Activated CD4-positive, alpha-beta memory T cell treated with anti-CD3 and anti-CD28 coated beads, Interleukin-2, amount 10 ng/mL, durations not matched to agents 7 days and 5 days (primary cell): ENCODE data around the gene HADH. TPM values are rescaled to one million over a fixed set of nuclear protein-coding genes. Genes with fewer than 3 reads are reported as not detected.
"Not testable (repeated sequence)": the region's sequence is repeated elsewhere in the genome, so short reads cannot be mapped to it uniquely, and the experiment has no call there.

ENCODE experiments used
- CTCF ChIA-PET: fragments of 350-600 bp; sonication (Branson Sonifier 250); formaldehyde crosslinking; loops from one replicate; lab custom pipeline; 2021; ENCODE audit warnings: antibody characterized with exemption, inconsistent platforms; lab: Charles Lee
- POLR2A ChIA-PET: fragments of 350-600 bp; sonication (Branson Sonifier 250); formaldehyde crosslinking; loops from one replicate; lab custom pipeline; 2021; ENCODE audit warnings: antibody characterized with exemption; lab: Charles Lee
- DNase-seq: peaks from one replicate; pipeline ENCODE4 v3.0.0-alpha.2; 2020
- H3K27ac Mint-ChIP-seq: one replicate; pipeline ENCODE4 v1.8.0; 2021; ENCODE audit warnings: mild to moderate bottlenecking, mixed read lengths
- H3K27me3 Mint-ChIP-seq: one replicate; pipeline ENCODE4 v1.8.0; 2021; ENCODE audit warnings: mixed read lengths
- H3K36me3 Mint-ChIP-seq: one replicate; pipeline ENCODE4 v1.8.0; 2021; ENCODE audit warnings: low read depth, mixed read lengths
- H3K4me1 Mint-ChIP-seq: one replicate; pipeline ENCODE4 v1.8.0; 2021; ENCODE audit warnings: mixed read lengths
- H3K4me3 Mint-ChIP-seq: one replicate; pipeline ENCODE4 v1.8.0; 2021; ENCODE audit warnings: mild to moderate bottlenecking, mixed read lengths
- H3K9me3 Mint-ChIP-seq: one replicate; pipeline ENCODE4 v1.8.0; 2021; ENCODE audit warnings: mixed read lengths
- total RNA-seq, 2 experiments: library from RNA; stranded (reverse); gene quantifications; one replicate each; pipeline ENCODE4 v1.2.3, GENCODE V29; 2021

HADH gene
- total RNA-seq, 2 experiments from 2014 or later, result 38.0 to 38.6 TPM

- POLR2A ChIA-PET, result no interaction called here
- H3K4me1 Mint-ChIP-seq, result no peaks in the 10 kb centered on the region
- H3K27ac Mint-ChIP-seq, result no peak overlapping the region
- DNase-seq, result no peak
- H3K27me3 Mint-ChIP-seq, result no peaks in the 10 kb centered on the region
- CTCF ChIA-PET, result interaction anchor here (0.7 to 1.2 kb wide), 2 partner anchors 11 to 23 kb away, joined by 3 to 4 read pairs; no protein-coding TSS in a partner anchor
- H3K4me3 Mint-ChIP-seq, result no peak overlapping the region
- H3K36me3 Mint-ChIP-seq, result peaks cover 11% of the 10 kb centered on the region
- H3K9me3 Mint-ChIP-seq, result no peaks in the 10 kb centered on the region
These were observed 53.2 kb downstream of the HADH start for GRCh38 chr4:108042927-108043326.

- Mint-ChIP-seq H3K4me3 (no peak overlapping the region), H3K36me3 (peaks cover 15% of the 10 kb centered on the region), H3K9me3 (no peaks in the 10 kb centered on the region), H3K27me3 (no peaks in the 10 kb centered on the region), H3K4me1 (no peaks in the 10 kb centered on the region), H3K27ac (no peak overlapping the region)
- CTCF ChIA-PET, result interaction anchor here (0.7 to 1.2 kb wide), 3 partner anchors 8 to 24 kb away, joined by 3 to 7 read pairs (median 4); no protein-coding TSS in a partner anchor
- DNase-seq, result no peak
- POLR2A ChIA-PET, result no interaction called here
These were observed 53.8 kb downstream of the HADH start for GRCh38 chr4:108043526-108043925.

- Mint-ChIP-seq H3K4me3 (no peak overlapping the region), H3K36me3 (peaks cover 28% of the 10 kb centered on the region), H3K27me3 (no peaks in the 10 kb centered on the region), H3K27ac (no peak overlapping the region), H3K9me3 (no peaks in the 10 kb centered on the region), H3K4me1 (peaks cover 14% of the 10 kb centered on the region)
- POLR2A ChIA-PET, result no interaction called here
- CTCF ChIA-PET, result interaction anchor here (1.1 kb wide), 1 partner anchor 15 kb away, joined by 3 read pairs; no protein-coding TSS in a partner anchor
- no peak for DNase-seq
These were observed 55.4 kb downstream of the HADH start for GRCh38 chr4:108044951-108045686.

- DNase-seq, result no peak
- no peak overlapping the region for H3K4me3 Mint-ChIP-seq
- ChIA-PET CTCF (interaction anchor here (1.1 kb wide), 1 partner anchor 15 kb away, joined by 3 read pairs; no protein-coding TSS in a partner anchor), POLR2A (no interaction called here)
- no peaks in the 10 kb centered on the region for H3K9me3 Mint-ChIP-seq
- peaks cover 31% of the 10 kb centered on the region for H3K36me3 Mint-ChIP-seq
- H3K27me3 Mint-ChIP-seq, result no peaks in the 10 kb centered on the region
- H3K4me1 Mint-ChIP-seq, result peaks cover 19% of the 10 kb centered on the region
- no peak overlapping the region for H3K27ac Mint-ChIP-seq
These were observed 56.0 kb downstream of the HADH start for GRCh38 chr4:108045687-108046024.

GRCh38 chr4:108047199-108047598, 57.5 kb downstream of the HADH start:
- H3K27me3 Mint-ChIP-seq, result no peaks in the 10 kb centered on the region
- CTCF ChIA-PET, result interaction anchor here (1.6 to 1.7 kb wide), 2 partner anchors 10 to 28 kb away, joined by 4 read pairs; no protein-coding TSS in a partner anchor
- peaks cover 27% of the 10 kb centered on the region for H3K4me1 Mint-ChIP-seq
- peaks cover 40% of the 10 kb centered on the region for H3K36me3 Mint-ChIP-seq
- POLR2A ChIA-PET, result no interaction called here
- H3K4me3 Mint-ChIP-seq, result no peak overlapping the region
- no peak for DNase-seq
- H3K27ac Mint-ChIP-seq, result no peak overlapping the region
- H3K9me3 Mint-ChIP-seq, result no peaks in the 10 kb centered on the region

GRCh38 chr4:108048157-108048556, 58.5 kb downstream of the HADH start:
- no peak for DNase-seq
- Mint-ChIP-seq H3K4me1 (peaks cover 32% of the 10 kb centered on the region), H3K36me3 (peaks cover 48% of the 10 kb centered on the region), H3K27me3 (no peaks in the 10 kb centered on the region), H3K27ac (no peak overlapping the region), H3K4me3 (no peak overlapping the region), H3K9me3 (no peaks in the 10 kb centered on the region)
- POLR2A ChIA-PET, result interaction anchor here (0.8 to 1.2 kb wide), 2 partner anchors 12 to 57 kb away, joined by 3 to 4 read pairs; no protein-coding TSS in a partner anchor
- CTCF ChIA-PET, result interaction anchor here (0.9 to 1.7 kb wide), 2 partner anchors 9 to 16 kb away, joined by 3 to 4 read pairs; no protein-coding TSS in a partner anchor

- H3K27ac Mint-ChIP-seq, result peak overlapping the region; percentile 88
- H3K36me3 Mint-ChIP-seq, result peaks cover 53% of the 10 kb centered on the region
- peak overlapping the region; percentile 82 for H3K4me3 Mint-ChIP-seq
- peaks cover 36% of the 10 kb centered on the region for H3K4me1 Mint-ChIP-seq
- ChIA-PET CTCF (interaction anchor here (1.7 kb wide), 1 partner anchor 8 kb away, joined by 4 read pairs; no protein-coding TSS in a partner anchor), POLR2A (interaction anchor here (1.2 kb wide), 1 partner anchor 58 kb away, joined by 3 read pairs; no protein-coding TSS in a partner anchor)
- no peaks in the 10 kb centered on the region for H3K9me3 Mint-ChIP-seq
- H3K27me3 Mint-ChIP-seq, result no peaks in the 10 kb centered on the region
- DNase-seq, result no peak
These were observed 59.3 kb downstream of the HADH start for GRCh38 chr4:108048997-108049396.

GRCh38 chr4:108049406-108049805, 59.7 kb downstream of the HADH start:
- Mint-ChIP-seq H3K27ac (peak overlapping the region; percentile 88), H3K4me1 (peaks cover 38% of the 10 kb centered on the region), H3K27me3 (no peaks in the 10 kb centered on the region), H3K4me3 (peak overlapping the region; percentile 82), H3K36me3 (peaks cover 56% of the 10 kb centered on the region), H3K9me3 (no peaks in the 10 kb centered on the region)
- ChIA-PET POLR2A (interaction anchor here (0.9 to 1.5 kb wide), 3 partner anchors 19 to 110 kb away, joined by 3 read pairs; no protein-coding TSS in a partner anchor), CTCF (no interaction called here)
- peak; percentile 46 for DNase-seq

- H3K4me1 Mint-ChIP-seq, result peaks cover 38% of the 10 kb centered on the region
- CTCF ChIA-PET, H3K27me3 Mint-ChIP-seq, H3K9me3 Mint-ChIP-seq, DNase-seq: not testable (repeated sequence)
- H3K36me3 Mint-ChIP-seq, result peaks cover 56% of the 10 kb centered on the region
- peak overlapping the region; percentile 82 for H3K4me3 Mint-ChIP-seq
- POLR2A ChIA-PET, result interaction anchor here (0.9 to 1.5 kb wide), 2 partner anchors 18 to 109 kb away, joined by 3 read pairs; no protein-coding TSS in a partner anchor
- H3K27ac Mint-ChIP-seq, result peak overlapping the region; percentile 88
These were observed 60.8 kb downstream of the HADH start for GRCh38 chr4:108050166-108051111.

GRCh38 chr4:108051343-108051742, 61.7 kb downstream of the HADH start:
- ChIA-PET POLR2A (no interaction called here), CTCF (no interaction called here)
- H3K27me3 Mint-ChIP-seq, result no peaks in the 10 kb centered on the region
- peaks cover 52% of the 10 kb centered on the region for H3K36me3 Mint-ChIP-seq
- H3K4me3 Mint-ChIP-seq, result no peak overlapping the region
- no peak for DNase-seq
- H3K9me3 Mint-ChIP-seq, result no peaks in the 10 kb centered on the region
- H3K4me1 Mint-ChIP-seq, result peaks cover 38% of the 10 kb centered on the region
- H3K27ac Mint-ChIP-seq, result no peak overlapping the region

- ChIA-PET CTCF (interaction anchor here (0.9 kb wide), 1 partner anchor 34 kb away, joined by 3 read pairs; no protein-coding TSS in a partner anchor), POLR2A (interaction anchor here (0.8 kb wide), 1 partner anchor 8 kb away, joined by 3 read pairs; no protein-coding TSS in a partner anchor)
- H3K9me3 Mint-ChIP-seq, result no peaks in the 10 kb centered on the region
- H3K4me3 Mint-ChIP-seq, result no peak overlapping the region
- DNase-seq, result no peak
- H3K36me3 Mint-ChIP-seq, result peaks cover 46% of the 10 kb centered on the region
- no peaks in the 10 kb centered on the region for H3K27me3 Mint-ChIP-seq
- H3K27ac Mint-ChIP-seq, result peak overlapping the region; percentile 42
- peaks cover 38% of the 10 kb centered on the region for H3K4me1 Mint-ChIP-seq
These were observed 63.0 kb downstream of the HADH start for GRCh38 chr4:108052558-108053120.

- Mint-ChIP-seq H3K9me3 (no peaks in the 10 kb centered on the region), H3K4me3 (no peak overlapping the region), H3K27ac (no peak overlapping the region), H3K4me1 (peaks cover 38% of the 10 kb centered on the region), H3K27me3 (no peaks in the 10 kb centered on the region), H3K36me3 (peaks cover 43% of the 10 kb centered on the region)
- no peak for DNase-seq
- ChIA-PET POLR2A (no interaction called here), CTCF (interaction anchor here (0.9 kb wide), 1 partner anchor 34 kb away, joined by 3 read pairs; no protein-coding TSS in a partner anchor)
These were observed 63.6 kb downstream of the HADH start for GRCh38 chr4:108053251-108053711.
